ENCODE measurements around the gene WFIKKN1. TPM values are rescaled to one million over a fixed set of nuclear protein-coding genes. Genes with fewer than 3 reads are reported as not detected.

WFIKKN1 gene
- total and polyA plus RNA-seq, 2 of the 4 experiments (the other 2 are of a cell fraction): 0.10 TPM; not detected in 1

DNA sequence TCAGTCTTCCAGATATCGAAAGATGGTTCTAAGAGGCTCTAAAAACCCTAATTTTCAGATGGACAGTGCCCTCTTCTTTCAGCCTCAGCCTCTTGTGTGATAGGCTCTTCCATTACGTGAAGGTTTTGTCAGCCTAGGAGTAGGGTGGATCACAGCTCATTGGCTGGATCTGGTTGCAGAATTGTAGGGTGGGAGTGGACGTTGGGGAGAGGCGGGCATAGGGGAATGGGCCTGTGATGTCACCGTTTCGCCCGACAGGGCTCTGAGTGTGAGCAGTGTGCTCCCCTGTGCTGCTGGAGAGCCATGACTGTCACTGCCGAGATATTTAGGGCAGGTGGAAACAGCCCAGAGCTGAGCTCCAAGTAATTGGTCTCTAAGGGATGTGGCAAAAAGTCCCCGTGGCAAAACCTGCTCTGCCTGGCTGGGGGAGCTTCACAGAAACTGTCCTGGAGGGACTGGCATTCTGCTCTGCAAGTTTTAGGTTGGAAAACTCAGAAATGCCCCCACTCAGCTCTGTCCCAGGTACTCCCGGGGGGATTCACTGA is 6.2 kb upstream of the WFIKKN1 start:
- no peak overlapping the region for H3K9ac ChIP-seq (ENCODE audit: low read depth, low read length)

More for the DNA sequence above, 6.2 kb upstream of the WFIKKN1 start:
- WGBS, 2 experiments (ENCODE audit: extremely low coverage in 2 of 2, insufficient read length in 1 of 2): 80% methylated on average over 1 of the region's 10 CpGs; no CpG with 5 or more reads in 1 of the 2 experiments
- Histone ChIP-seq H2AFZ (replicated peaks; ENCODE audit: low read length, poor library complexity) (no peak overlapping the region), H3K4ac (ENCODE audit: low read depth, low read length) (no peak overlapping the region), H4K8ac (ENCODE audit: low read depth in 2 of 2, low read length in 2 of 2) (no peak overlapping the region), H4K5ac (ENCODE audit: low read depth, low read length) (no peak overlapping the region), H2BK15ac (ENCODE audit: low read depth, low read length) (no peak overlapping the region), H3K4me2 (ENCODE audit: low read depth, low read length) (no peak overlapping the region), H3K56ac (ENCODE audit: extremely low read depth, insufficient read depth, low read length) (no peak overlapping the region), H4K20me1 (ENCODE audit: insufficient read depth, low read length) (peaks cover 10% of the 10 kb centered on the region), H3K4me1 (ENCODE audit: control insufficient read depth, insufficient read depth, low read length) (peaks cover 15% of the 10 kb centered on the region), H3K27ac (ENCODE audit: insufficient read depth, low read length) (no peak overlapping the region), H3K23ac (ENCODE audit: low read depth, low read length) (no peak overlapping the region), H2BK5ac (ENCODE audit: low read depth, low read length, poor library complexity, severe bottlenecking) (no peak overlapping the region), H2BK120ac (ENCODE audit: low read depth, low read length) (no peak overlapping the region), H3K9me3 (ENCODE audit: control insufficient read depth, insufficient read depth, low read length) (no peaks in the 10 kb centered on the region), H3K27me3 (ENCODE audit: control insufficient read depth, insufficient read depth, low read length) (no peaks in the 10 kb centered on the region), H3K79me1 (ENCODE audit: low read depth in 1 of 2, low read length in 2 of 2) (peaks cover 9 to 58% of the 10 kb centered on the region in 2 experiments; a peak in 2 of 4 replicates), H2AK5ac (ENCODE audit: low read depth, low read length) (0 out of 2 replicates have a peak overlapping the region, but pooled peaks have one; percentile 16), H3K9me1 (ENCODE audit: insufficient read depth, low read length) (peaks cover 4% of the 10 kb centered on the region; the same call in 1 of the 2 replicates), H4K91ac (ENCODE audit: insufficient read depth, low read depth, low read length) (no peak overlapping the region; the same call in 1 of the 2 replicates), H3K14ac (replicated peaks; ENCODE audit: low read depth, low read length) (no peak overlapping the region), H3K36me3 (ENCODE audit: control insufficient read depth, insufficient read depth, low read length) (peaks cover 7% of the 10 kb centered on the region; the same call in 1 of the 2 replicates), H3K18ac (ENCODE audit: low read depth, low read length) (no peak overlapping the region), H2AK9ac (replicated peaks; ENCODE audit: low read depth, low read length, poor library complexity) (no peak overlapping the region), H2BK20ac (ENCODE audit: low read depth, low read length) (no peak overlapping the region), H3K4me3 (ENCODE audit: insufficient read depth, low read depth, low read length) (no peak overlapping the region)
- in situ Hi-C loops (cut with MboI; ENCODE audit: low sequenced_read_pairs): no loop called here
- intact Hi-C loops (cut with micrococcal nuclease): no loop called here
- dilution Hi-C loops (cut with HindIII; ENCODE audit: low sequenced_read_pairs, unreplicated experiment): no loop called here
- ChIA-PET CTCF (interaction anchor here (0.5 kb wide), 1 partner anchor 24 kb away, joined by 3 read pairs; no protein-coding TSS in a partner anchor), POLR2A (ENCODE audit: unreplicated experiment) (no interaction called here)
- BruUV-seq (replicated peaks): no TSS peak
- TF ChIP-seq RCOR1 (IDR thresholded peaks at IDR 0.05; ENCODE audit: insufficient replicate concordance, low read length): no peak
- no peak for TF ChIP-seq NFE2L2 (IDR thresholded peaks at IDR 0.05; ENCODE audit: low read depth, low read length)
- TF ChIP-seq, protein P1, sequence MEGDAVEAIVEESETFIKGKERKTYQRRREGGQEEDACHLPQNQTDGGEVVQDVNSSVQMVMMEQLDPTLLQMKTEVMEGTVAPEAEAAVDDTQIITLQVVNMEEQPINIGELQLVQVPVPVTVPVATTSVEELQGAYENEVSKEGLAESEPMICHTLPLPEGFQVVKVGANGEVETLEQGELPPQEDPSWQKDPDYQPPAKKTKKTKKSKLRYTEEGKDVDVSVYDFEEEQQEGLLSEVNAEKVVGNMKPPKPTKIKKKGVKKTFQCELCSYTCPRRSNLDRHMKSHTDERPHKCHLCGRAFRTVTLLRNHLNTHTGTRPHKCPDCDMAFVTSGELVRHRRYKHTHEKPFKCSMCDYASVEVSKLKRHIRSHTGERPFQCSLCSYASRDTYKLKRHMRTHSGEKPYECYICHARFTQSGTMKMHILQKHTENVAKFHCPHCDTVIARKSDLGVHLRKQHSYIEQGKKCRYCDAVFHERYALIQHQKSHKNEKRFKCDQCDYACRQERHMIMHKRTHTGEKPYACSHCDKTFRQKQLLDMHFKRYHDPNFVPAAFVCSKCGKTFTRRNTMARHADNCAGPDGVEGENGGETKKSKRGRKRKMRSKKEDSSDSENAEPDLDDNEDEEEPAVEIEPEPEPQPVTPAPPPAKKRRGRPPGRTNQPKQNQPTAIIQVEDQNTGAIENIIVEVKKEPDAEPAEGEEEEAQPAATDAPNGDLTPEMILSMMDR (conservative IDR thresholded peaks at IDR 0.05; ENCODE audit: low read depth, low read length): no peak
- TF ChIP-seq, protein P2, sequence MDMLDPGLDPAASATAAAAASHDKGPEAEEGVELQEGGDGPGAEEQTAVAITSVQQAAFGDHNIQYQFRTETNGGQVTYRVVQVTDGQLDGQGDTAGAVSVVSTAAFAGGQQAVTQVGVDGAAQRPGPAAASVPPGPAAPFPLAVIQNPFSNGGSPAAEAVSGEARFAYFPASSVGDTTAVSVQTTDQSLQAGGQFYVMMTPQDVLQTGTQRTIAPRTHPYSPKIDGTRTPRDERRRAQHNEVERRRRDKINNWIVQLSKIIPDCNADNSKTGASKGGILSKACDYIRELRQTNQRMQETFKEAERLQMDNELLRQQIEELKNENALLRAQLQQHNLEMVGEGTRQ (IDR thresholded peaks at IDR 0.05; ENCODE audit: low read depth, low read length): no peak
- no peak for TF ChIP-seq FOS (IDR thresholded peaks at IDR 0.05; ENCODE audit: low read depth, low read length)
- DNase-seq (no peak), ATAC-seq (ENCODE audit: low read depth) (no peak)
